ENCODE data around the gene L2HGDH. TPM values are rescaled to one million over a fixed set of nuclear protein-coding genes. Genes with fewer than 3 reads are reported as not detected.

The L2HGDH gene
- total RNA-seq, 1 donor from 2014 or later, result 5.2 TPM

DNA sequence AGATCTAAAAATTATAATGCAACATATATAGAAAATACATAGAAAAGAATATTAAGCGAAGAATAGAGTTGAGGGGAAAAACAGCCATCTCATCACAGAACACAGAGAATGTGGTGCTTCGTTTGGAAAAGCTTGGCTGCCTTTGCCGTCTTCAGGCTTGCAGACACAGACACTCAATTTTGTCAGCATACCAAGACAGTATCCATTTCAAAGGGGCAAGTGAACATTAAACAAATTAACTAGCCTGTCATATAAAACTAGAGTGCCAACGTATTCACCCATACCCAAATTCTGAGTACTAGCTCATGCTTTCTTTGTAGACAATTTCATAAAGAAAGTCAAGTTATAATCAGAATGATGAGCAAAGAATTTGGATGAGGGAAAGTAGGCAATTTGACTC is 40.6 kb upstream of the L2HGDH start:
- no peak for FAIRE-seq
- no peak overlapping the region for H3K27ac Mint-ChIP-seq (ENCODE audit: unreplicated experiment)

DNA sequence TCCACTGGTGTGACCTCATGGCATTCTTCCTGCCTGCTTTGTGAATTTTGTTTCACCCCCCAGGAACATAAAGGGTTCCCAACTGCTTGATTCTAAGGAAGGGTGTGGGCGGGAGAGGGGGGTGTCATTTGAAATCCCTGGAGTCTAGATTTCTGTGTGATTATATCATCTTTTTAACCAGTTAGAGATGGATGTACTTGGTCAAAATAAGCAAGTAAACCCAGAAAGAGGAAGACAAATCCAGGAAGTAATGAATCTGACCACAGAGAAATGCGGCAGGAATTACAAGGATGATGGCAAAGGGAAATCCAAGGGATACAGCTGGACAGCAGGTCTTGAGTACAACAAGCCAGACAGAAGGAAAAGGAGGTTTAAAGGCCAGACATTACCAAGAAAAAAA is 38.9 kb upstream of the L2HGDH start:
- peaks cover 44% of the 10 kb centered on the region for H3K4me1 Mint-ChIP-seq (ENCODE audit: low read depth, unreplicated experiment)
- H2AFZ ChIP-seq (ENCODE audit: low read depth, low read length), result peak overlapping the region; percentile 8
- H3K27ac Mint-ChIP-seq (ENCODE audit: unreplicated experiment), result peak overlapping the region; percentile 91

More for the DNA sequence above, 40.6 kb upstream of the L2HGDH start:
- no peak for DNase-seq (ENCODE audit: low read depth)
- H3K27me3 Mint-ChIP-seq (ENCODE audit: low read depth, unreplicated experiment), result no peaks in the 10 kb centered on the region
- H3K36me3 Mint-ChIP-seq (ENCODE audit: low read depth, unreplicated experiment), result peaks cover 13% of the 10 kb centered on the region
- Histone ChIP-seq H3K4me3 (ENCODE audit: insufficient read depth, low read depth, low read length) (no peak overlapping the region), H3K27me3 (ENCODE audit: insufficient read depth, low read length) (no peaks in the 10 kb centered on the region), H3K4me1 (ENCODE audit: insufficient read depth, low read length) (peaks cover 19% of the 10 kb centered on the region), H3K4me2 (ENCODE audit: low read length) (no peak overlapping the region), H3K79me2 (ENCODE audit: insufficient read depth, low read length) (no peaks in the 10 kb centered on the region), H3K27ac (ENCODE audit: low read depth, low read length) (no peak overlapping the region), H3K9ac (ENCODE audit: low read length) (no peak overlapping the region), H3K9me3 (ENCODE audit: insufficient read depth, low read depth, low read length) (no peaks in the 10 kb centered on the region), H4K20me1 (ENCODE audit: insufficient read depth, low read length) (no peaks in the 10 kb centered on the region), H2AFZ (ENCODE audit: low read depth, low read length) (no peak overlapping the region), H3K36me3 (ENCODE audit: insufficient read depth, low read length) (no peaks in the 10 kb centered on the region)
- H3K4me1 Mint-ChIP-seq (ENCODE audit: low read depth, unreplicated experiment), result peaks cover 37% of the 10 kb centered on the region
- no peak overlapping the region for H3K4me3 Mint-ChIP-seq (ENCODE audit: unreplicated experiment)
- TF ChIP-seq, protein P1, sequence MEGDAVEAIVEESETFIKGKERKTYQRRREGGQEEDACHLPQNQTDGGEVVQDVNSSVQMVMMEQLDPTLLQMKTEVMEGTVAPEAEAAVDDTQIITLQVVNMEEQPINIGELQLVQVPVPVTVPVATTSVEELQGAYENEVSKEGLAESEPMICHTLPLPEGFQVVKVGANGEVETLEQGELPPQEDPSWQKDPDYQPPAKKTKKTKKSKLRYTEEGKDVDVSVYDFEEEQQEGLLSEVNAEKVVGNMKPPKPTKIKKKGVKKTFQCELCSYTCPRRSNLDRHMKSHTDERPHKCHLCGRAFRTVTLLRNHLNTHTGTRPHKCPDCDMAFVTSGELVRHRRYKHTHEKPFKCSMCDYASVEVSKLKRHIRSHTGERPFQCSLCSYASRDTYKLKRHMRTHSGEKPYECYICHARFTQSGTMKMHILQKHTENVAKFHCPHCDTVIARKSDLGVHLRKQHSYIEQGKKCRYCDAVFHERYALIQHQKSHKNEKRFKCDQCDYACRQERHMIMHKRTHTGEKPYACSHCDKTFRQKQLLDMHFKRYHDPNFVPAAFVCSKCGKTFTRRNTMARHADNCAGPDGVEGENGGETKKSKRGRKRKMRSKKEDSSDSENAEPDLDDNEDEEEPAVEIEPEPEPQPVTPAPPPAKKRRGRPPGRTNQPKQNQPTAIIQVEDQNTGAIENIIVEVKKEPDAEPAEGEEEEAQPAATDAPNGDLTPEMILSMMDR (IDR thresholded peaks at IDR 0.05; ENCODE audit: insufficient read depth, low read depth, low read length), result no peak
- TF ChIP-seq EZH2 (IDR thresholded peaks at IDR 0.05; ENCODE audit: insufficient read depth, low read length), result no peak
- peaks cover 2% of the 10 kb centered on the region for H3K9me3 Mint-ChIP-seq (ENCODE audit: unreplicated experiment)

DNA sequence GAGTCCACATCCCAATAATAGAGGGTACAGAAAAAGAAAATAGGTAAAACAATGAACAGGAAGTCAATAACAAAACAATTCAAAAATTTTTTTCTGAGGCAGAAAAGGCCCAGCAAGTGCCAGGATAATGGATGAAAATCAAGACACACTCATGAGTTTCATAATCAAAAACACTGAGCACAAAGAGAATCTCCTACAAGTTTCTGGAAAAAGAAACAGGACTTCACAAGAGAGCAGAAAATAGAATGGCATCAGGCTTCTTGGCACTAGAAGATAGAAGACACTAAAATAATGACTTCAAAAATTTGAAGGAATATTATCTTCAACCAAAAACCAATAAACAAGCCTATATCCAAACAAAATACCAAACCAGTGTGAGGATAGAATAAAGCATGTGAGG is 36.9 kb upstream of the L2HGDH start:
- Histone ChIP-seq H3K9ac (ENCODE audit: low read length) (no peak overlapping the region), H3K9me3 (ENCODE audit: insufficient read depth, low read depth, low read length) (no peaks in the 10 kb centered on the region), H2AFZ (ENCODE audit: low read depth, low read length) (no peak overlapping the region), H3K79me2 (ENCODE audit: insufficient read depth, low read length) (no peaks in the 10 kb centered on the region), H3K4me1 (ENCODE audit: insufficient read depth, low read length) (peaks cover 38% of the 10 kb centered on the region), H3K4me2 (ENCODE audit: low read length) (no peak overlapping the region), H4K20me1 (ENCODE audit: insufficient read depth, low read length) (no peaks in the 10 kb centered on the region), H3K27me3 (ENCODE audit: insufficient read depth, low read length) (no peaks in the 10 kb centered on the region), H3K27ac (ENCODE audit: low read depth, low read length) (no peak overlapping the region), H3K4me3 (ENCODE audit: insufficient read depth, low read depth, low read length) (no peak overlapping the region), H3K36me3 (ENCODE audit: insufficient read depth, low read length) (no peaks in the 10 kb centered on the region)
- H3K27ac Mint-ChIP-seq (ENCODE audit: unreplicated experiment), result peak overlapping the region; percentile 24
- H3K27me3 Mint-ChIP-seq (ENCODE audit: low read depth, unreplicated experiment), result no peaks in the 10 kb centered on the region
- H3K4me3 Mint-ChIP-seq (ENCODE audit: unreplicated experiment), result no peak overlapping the region
- TF ChIP-seq EZH2 (IDR thresholded peaks at IDR 0.05; ENCODE audit: insufficient read depth, low read length), result no peak
- TF ChIP-seq, protein P1 (IDR thresholded peaks at IDR 0.05; ENCODE audit: insufficient read depth, low read depth, low read length), result no peak
- no peaks in the 10 kb centered on the region for H3K9me3 Mint-ChIP-seq (ENCODE audit: unreplicated experiment)
- peaks cover 56% of the 10 kb centered on the region for H3K4me1 Mint-ChIP-seq (ENCODE audit: low read depth, unreplicated experiment)
- DNase-seq (ENCODE audit: low read depth) (no peak), FAIRE-seq (no peak)
- peaks cover 3% of the 10 kb centered on the region for H3K36me3 Mint-ChIP-seq (ENCODE audit: low read depth, unreplicated experiment)

More for the DNA sequence above, 38.9 kb upstream of the L2HGDH start:
- Histone ChIP-seq H3K27ac (ENCODE audit: low read depth, low read length) (peak overlapping the region; percentile 16), H3K4me2 (ENCODE audit: low read length) (peak overlapping the region; percentile 0), H4K20me1 (ENCODE audit: insufficient read depth, low read length) (no peaks in the 10 kb centered on the region), H3K9me3 (ENCODE audit: insufficient read depth, low read depth, low read length) (no peaks in the 10 kb centered on the region), H3K79me2 (ENCODE audit: insufficient read depth, low read length) (no peaks in the 10 kb centered on the region), H3K36me3 (ENCODE audit: insufficient read depth, low read length) (no peaks in the 10 kb centered on the region), H3K4me1 (ENCODE audit: insufficient read depth, low read length) (peaks cover 23% of the 10 kb centered on the region), H3K9ac (ENCODE audit: low read length) (no peak overlapping the region), H3K4me3 (ENCODE audit: insufficient read depth, low read depth, low read length) (no peak overlapping the region), H3K27me3 (ENCODE audit: insufficient read depth, low read length) (no peaks in the 10 kb centered on the region)
- TF ChIP-seq, protein P1 (IDR thresholded peaks at IDR 0.05; ENCODE audit: insufficient read depth, low read depth, low read length), result no peak
- no peak for TF ChIP-seq EZH2 (IDR thresholded peaks at IDR 0.05; ENCODE audit: insufficient read depth, low read length)
- H3K27me3 Mint-ChIP-seq (ENCODE audit: low read depth, unreplicated experiment), result no peaks in the 10 kb centered on the region
- H3K36me3 Mint-ChIP-seq (ENCODE audit: low read depth, unreplicated experiment), result peaks cover 5% of the 10 kb centered on the region
- FAIRE-seq (peak; percentile 17), DNase-seq (ENCODE audit: low read depth) (peak; percentile 71)
- peaks cover 2% of the 10 kb centered on the region for H3K9me3 Mint-ChIP-seq (ENCODE audit: unreplicated experiment)
- H3K4me3 Mint-ChIP-seq (ENCODE audit: unreplicated experiment), result no peak overlapping the region
